ENCODE results near the gene COL4A2.

The COL4A2 gene

GRCh38 chr13:110421061-110421460 is 114.0 kb downstream of the COL4A2 start:
- TF ChIP-seq, protein P1, sequence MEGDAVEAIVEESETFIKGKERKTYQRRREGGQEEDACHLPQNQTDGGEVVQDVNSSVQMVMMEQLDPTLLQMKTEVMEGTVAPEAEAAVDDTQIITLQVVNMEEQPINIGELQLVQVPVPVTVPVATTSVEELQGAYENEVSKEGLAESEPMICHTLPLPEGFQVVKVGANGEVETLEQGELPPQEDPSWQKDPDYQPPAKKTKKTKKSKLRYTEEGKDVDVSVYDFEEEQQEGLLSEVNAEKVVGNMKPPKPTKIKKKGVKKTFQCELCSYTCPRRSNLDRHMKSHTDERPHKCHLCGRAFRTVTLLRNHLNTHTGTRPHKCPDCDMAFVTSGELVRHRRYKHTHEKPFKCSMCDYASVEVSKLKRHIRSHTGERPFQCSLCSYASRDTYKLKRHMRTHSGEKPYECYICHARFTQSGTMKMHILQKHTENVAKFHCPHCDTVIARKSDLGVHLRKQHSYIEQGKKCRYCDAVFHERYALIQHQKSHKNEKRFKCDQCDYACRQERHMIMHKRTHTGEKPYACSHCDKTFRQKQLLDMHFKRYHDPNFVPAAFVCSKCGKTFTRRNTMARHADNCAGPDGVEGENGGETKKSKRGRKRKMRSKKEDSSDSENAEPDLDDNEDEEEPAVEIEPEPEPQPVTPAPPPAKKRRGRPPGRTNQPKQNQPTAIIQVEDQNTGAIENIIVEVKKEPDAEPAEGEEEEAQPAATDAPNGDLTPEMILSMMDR (IDR thresholded peaks at IDR 0.05), result no peak

- TF ChIP-seq, protein P1 (IDR thresholded peaks at IDR 0.05), result no peak
These were observed 114.8 kb downstream of the COL4A2 start for GRCh38 chr13:110421696-110422385.

DNA sequence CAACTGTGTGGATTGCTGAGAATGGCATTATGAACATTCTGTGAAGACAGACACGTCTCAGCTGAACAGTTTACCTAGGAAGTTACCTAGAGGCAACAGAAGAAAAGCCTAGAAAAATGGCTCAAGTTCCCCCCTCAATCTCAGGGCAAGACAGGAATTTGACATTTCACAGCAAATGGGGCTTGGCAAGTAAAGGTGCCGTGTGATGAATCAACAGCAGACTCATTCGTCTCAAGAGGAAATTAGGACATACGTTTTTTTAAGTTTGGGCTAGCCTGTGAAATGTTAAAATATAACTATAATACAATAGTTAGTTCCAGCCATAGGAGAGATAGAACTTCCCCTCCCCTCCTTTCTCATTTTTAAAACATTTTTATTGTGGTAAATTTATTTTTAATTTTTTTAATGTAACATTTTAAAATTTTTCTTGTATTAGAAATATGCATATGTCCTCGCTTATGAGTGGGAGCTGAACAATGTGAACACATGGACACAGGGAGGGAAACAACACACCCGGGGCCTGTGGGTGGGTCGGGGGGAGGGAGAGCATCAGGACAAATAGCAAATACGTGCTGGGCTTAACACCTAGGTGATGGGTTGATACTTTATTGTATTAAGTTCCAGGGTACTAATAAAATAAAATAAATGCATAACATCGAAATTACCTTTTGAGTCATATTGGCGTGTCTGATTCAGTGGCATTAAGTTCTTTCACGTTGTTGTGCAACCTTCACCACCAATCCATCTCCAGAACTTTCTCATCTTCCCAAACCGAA is 116.0 kb downstream of the COL4A2 start:
- TF ChIP-seq, protein P1 (IDR thresholded peaks at IDR 0.05), result no peak

DNA sequence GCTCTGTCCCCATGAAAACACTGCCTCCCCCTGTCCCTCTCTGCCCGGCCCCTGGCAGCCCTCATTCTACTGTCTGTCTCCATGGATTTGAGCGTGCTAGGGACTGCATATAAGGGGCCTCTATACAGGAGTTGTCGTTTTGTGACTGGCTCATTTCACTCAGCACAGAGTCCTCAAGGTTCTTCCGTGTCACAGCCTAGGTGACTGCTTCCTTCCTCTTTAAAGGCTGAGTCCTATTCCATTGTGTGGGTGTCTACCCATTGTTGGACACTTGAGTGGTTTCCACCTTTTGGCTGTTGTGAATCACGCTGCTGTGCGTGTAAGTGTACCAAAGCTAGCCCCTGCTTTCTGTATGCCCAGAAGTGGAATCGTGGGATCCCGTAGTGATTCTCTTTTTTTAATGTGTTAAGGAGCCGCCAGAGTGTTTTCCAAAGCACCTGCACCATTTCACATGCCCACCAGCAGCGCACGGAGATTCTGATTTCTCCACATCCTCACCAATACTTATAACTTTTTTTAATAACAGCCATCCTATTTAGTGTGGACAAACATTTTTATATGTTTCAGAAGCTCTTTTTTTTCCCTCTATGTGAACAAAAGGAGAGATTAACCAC is 116.7 kb downstream of the COL4A2 start:
- TF ChIP-seq, protein P1 (IDR thresholded peaks at IDR 0.05), result no peak

- TF ChIP-seq, protein P1 (IDR thresholded peaks at IDR 0.05), result no peak
These were observed 117.7 kb downstream of the COL4A2 start for GRCh38 chr13:110424569-110425443.

GRCh38 chr13:110425444-110425780 is 118.3 kb downstream of the COL4A2 start:
- TF ChIP-seq, protein P1 (IDR thresholded peaks at IDR 0.05), result no peak

GRCh38 chr13:110426735-110427134 is 119.7 kb downstream of the COL4A2 start:
- TF ChIP-seq, protein P1 (IDR thresholded peaks at IDR 0.05), result no peak
